DOHH2 (cell line): ENCODE measurements around the gene FAM181A.

Experiments used
- H3F3A ChIP-seq: fragments of 200-600 bp; sonication (generic), shearing (Covaris generic); 2 replicates; pipeline ENCODE4 v1.6.0; 2016; ENCODE audit warnings: antibody characterized with exemption, mild to moderate bottlenecking; ENCODE audit not compliant: control insufficient read depth, insufficient read depth
- H3K27ac ChIP-seq: fragments of 200-600 bp; sonication (generic); 2 replicates; pipeline ENCODE4 v1.5.1; 2014; ENCODE audit warnings: low read depth, mild to moderate bottlenecking, low read length, moderate library complexity
- H3K27me3 ChIP-seq: fragments of 200-600 bp; sonication (generic); 2 replicates; pipeline ENCODE4 v1.6.1; 2014; ENCODE audit warnings: mild to moderate bottlenecking, low read length, mixed read lengths; ENCODE audit not compliant: control insufficient read depth
- H3K36me3 ChIP-seq: fragments of 200-600 bp; sonication (generic); 2 replicates; pipeline ENCODE4 v1.6.1; 2014; ENCODE audit warnings: mild to moderate bottlenecking, low read length, moderate library complexity, mixed read lengths; ENCODE audit not compliant: control insufficient read depth
- H3K4me1 ChIP-seq: fragments of 200-600 bp; sonication (generic); 2 replicates; pipeline ENCODE4 v1.6.1; 2014; ENCODE audit warnings: mild to moderate bottlenecking, low read length, mixed read lengths; ENCODE audit not compliant: control insufficient read depth
- H3K4me2 ChIP-seq: fragments of 200-600 bp; sonication (generic); 2 replicates; pipeline ENCODE4 v1.6.0; 2014; ENCODE audit warnings: mild to moderate bottlenecking, low read length, moderate library complexity
- H3K4me3 ChIP-seq: fragments of 200-600 bp; sonication (generic); 2 replicates; pipeline ENCODE4 v1.5.1; 2014; ENCODE audit warnings: mild to moderate bottlenecking, low read length, mixed read lengths
- H3K79me2 ChIP-seq: fragments of 200-600 bp; sonication (generic); 2 replicates; pipeline ENCODE4 v1.6.1; 2014; ENCODE audit warnings: mild to moderate bottlenecking, low read length, mixed read lengths; ENCODE audit not compliant: control insufficient read depth
- H3K9me2 ChIP-seq: fragments of 200-600 bp; sonication (generic); replicated peaks from 2 replicates; pipeline ENCODE4 v1.6.1; 2014; ENCODE audit warnings: mild to moderate bottlenecking, low read length, mixed read lengths; ENCODE audit not compliant: control insufficient read depth
- H3K9me3 ChIP-seq: fragments of 200-600 bp; sonication (generic); 2 replicates; pipeline ENCODE4 v1.6.1; 2014; ENCODE audit warnings: antibody characterized with exemption, low read length, mixed read lengths; ENCODE audit not compliant: control insufficient read depth, insufficient read depth
- H4K20me1 ChIP-seq: fragments of 200-600 bp; sonication (generic); 2 replicates; pipeline ENCODE4 v1.6.0; 2014; ENCODE audit warnings: low read depth, mild to moderate bottlenecking, antibody characterized with exemption, low read length, moderate library complexity; ENCODE audit not compliant: control insufficient read depth, insufficient read depth
- CTCF ChIP-seq: fragments of 200-600 bp; sonication (generic); IDR thresholded peaks from one replicate; pipeline ENCODE4 v1.5.1; 2014; ENCODE audit warnings: antibody characterized with exemption, mild to moderate bottlenecking, low read depth, low read length; ENCODE audit not compliant: poor library complexity, severe bottlenecking
- EZH2phosphoT487 ChIP-seq: fragments of 200-600 bp; sonication (generic); IDR thresholded peaks from 2 replicates; pipeline ENCODE4 v1.6.1; 2017; ENCODE audit warnings: borderline replicate concordance, mild to moderate bottlenecking, antibody characterized with exemption, low read length, moderate library complexity, mixed read lengths

Gene FAM181A

GRCh38 chr14:93914278-93914677 lies 12.9 kb upstream of the FAM181A start:
- TF ChIP-seq EZH2phosphoT487: no peak
- TF ChIP-seq CTCF: no peak
- no peaks in the 10 kb centered on the region for H3K9me2 ChIP-seq
- no peak overlapping the region for H3K4me3 ChIP-seq
- no peaks in the 10 kb centered on the region for H3K36me3 ChIP-seq
- H3K4me2 ChIP-seq: no peak overlapping the region
- no peaks in the 10 kb centered on the region for H3K79me2 ChIP-seq
- no peaks in the 10 kb centered on the region for H4K20me1 ChIP-seq
- H3K4me1 ChIP-seq: no peaks in the 10 kb centered on the region
- H3F3A ChIP-seq: no peaks in the 10 kb centered on the region
- H3K27me3 ChIP-seq: 0 out of 2 replicates have a peak, but pooled peaks cover 4% of the 10 kb centered on the region
- no peak overlapping the region for H3K27ac ChIP-seq
- H3K9me3 ChIP-seq: no peaks in the 10 kb centered on the region

- Histone ChIP-seq H3F3A (no peaks in the 10 kb centered on the region), H3K27me3 (no peaks in the 10 kb centered on the region), H3K27ac (no peak overlapping the region), H3K9me2 (no peaks in the 10 kb centered on the region), H3K79me2 (no peaks in the 10 kb centered on the region), H3K36me3 (no peaks in the 10 kb centered on the region), H3K4me3 (no peak overlapping the region), H4K20me1 (no peaks in the 10 kb centered on the region), H3K4me2 (no peak overlapping the region), H3K4me1 (no peaks in the 10 kb centered on the region), H3K9me3 (peaks cover 3% of the 10 kb centered on the region)
- TF ChIP-seq EZH2phosphoT487 (no peak), CTCF (no peak)
Measured at GRCh38 chr14:93915070-93915705, 12.0 kb upstream of the FAM181A start.

GRCh38 chr14:93915800-93916199 lies 11.3 kb upstream of the FAM181A start:
- Histone ChIP-seq H3F3A (no peaks in the 10 kb centered on the region), H3K4me1 (no peaks in the 10 kb centered on the region), H3K27ac (no peak overlapping the region), H3K9me2 (no peaks in the 10 kb centered on the region), H3K9me3 (peaks cover 3% of the 10 kb centered on the region), H3K4me2 (no peak overlapping the region), H3K4me3 (no peak overlapping the region), H3K27me3 (no peaks in the 10 kb centered on the region), H4K20me1 (no peaks in the 10 kb centered on the region), H3K79me2 (no peaks in the 10 kb centered on the region), H3K36me3 (no peaks in the 10 kb centered on the region)
- no peak for TF ChIP-seq EZH2phosphoT487
- TF ChIP-seq CTCF: no peak
